Muscle of leg (tissue), 16 donors: ENCODE measurements around the gene DNAJC4. TPM values are rescaled to one million over a fixed set of nuclear protein-coding genes. Genes with fewer than 3 reads are reported as not detected.

Experiments
- DNase-seq: peaks from one replicate; pipeline ENCODE4 v3.0.0; 2013
- H3K27ac ChIP-seq: one replicate; pipeline ENCODE4 v1.5.1; 2013; ENCODE audit warnings: mild to moderate bottlenecking, low read length, control low read depth
- H3K27me3 ChIP-seq: one replicate; pipeline ENCODE4 v1.6.1; 2013; ENCODE audit warnings: low read length; ENCODE audit not compliant: control insufficient read depth, insufficient read depth
- H3K36me3 ChIP-seq: one replicate; pipeline ENCODE4 v1.6.1; 2013; ENCODE audit warnings: low read length; ENCODE audit not compliant: control insufficient read depth, insufficient read depth
- H3K4me1 ChIP-seq: one replicate; pipeline ENCODE4 v1.6.1; 2013; ENCODE audit warnings: low read length; ENCODE audit not compliant: control insufficient read depth, insufficient read depth
- H3K4me3 ChIP-seq: one replicate; pipeline ENCODE4 v1.5.1; 2013; ENCODE audit warnings: low read length, control low read depth
- H3K9me3 ChIP-seq: replicated peaks from 2 replicates; pipeline ENCODE4 v1.6.1; 2013; ENCODE audit warnings: low read depth, low read length; ENCODE audit not compliant: control insufficient read depth
- WGBS: methylation state at CpG from one replicate; pipeline ENCODE4 v1.1.5; 2013; ENCODE audit warnings: missing lambda C conversion rate; ENCODE audit not compliant: insufficient coverage; 5-methylcytosine and 5-hydroxymethylcytosine counted together
- long read RNA-seq, 11 donors: transcript quantifications; one replicate each; lab custom pipeline, GENCODE V29; 2026
- polyA plus RNA-seq, 8 donors: library from polyadenylated mRNA; unstranded; fragments of 120-200 nt; gene quantifications; one replicate each; pipeline versions ENCODE4 v1.2.1 to v1.2.3, GENCODE V29; 2013; ENCODE audit warnings: inconsistent platforms in 1 of 8, low replicate concordance in 1 of 8; ENCODE audit not compliant: insufficient read length in 8 of 8, insufficient read depth in 1 of 8
- total RNA-seq: library from RNA; stranded (reverse); fragments of 120-200 nt; gene quantifications from one replicate; pipeline ENCODE4 v1.2.4, GENCODE V29; 2013

DNAJC4 gene, protein sequence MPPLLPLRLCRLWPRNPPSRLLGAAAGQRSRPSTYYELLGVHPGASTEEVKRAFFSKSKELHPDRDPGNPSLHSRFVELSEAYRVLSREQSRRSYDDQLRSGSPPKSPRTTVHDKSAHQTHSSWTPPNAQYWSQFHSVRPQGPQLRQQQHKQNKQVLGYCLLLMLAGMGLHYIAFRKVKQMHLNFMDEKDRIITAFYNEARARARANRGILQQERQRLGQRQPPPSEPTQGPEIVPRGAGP
- total RNA-seq, result 13.6 TPM
- 10 to 100 TPM; 48.7 to 75.1 (median 53.1) TPM for polyA plus RNA-seq
- long read RNA-seq, donor 1, partial matches to known transcripts, result 0 of 6 reads
- long read RNA-seq, donor 1, other reads (novel, unspliced or antisense), result 5 of 6 reads
- long read RNA-seq, donor 2, partial matches to known transcripts, result 0 of 1 reads
- long read RNA-seq, donor 2, other reads (novel, unspliced or antisense), result 0 of 1 reads
- long read RNA-seq, donor 3, partial matches to known transcripts, result 6 of 9 reads
- long read RNA-seq, donor 3, other reads (novel, unspliced or antisense), result 0 of 9 reads
- long read RNA-seq, donor 4, partial matches to known transcripts, result 8 of 9 reads
- long read RNA-seq, donor 4, other reads (novel, unspliced or antisense), result 0 of 9 reads
- long read RNA-seq, donor 5, partial matches to known transcripts, result 46 of 51 reads
- long read RNA-seq, donor 5, other reads (novel, unspliced or antisense), result 5 of 51 reads
- long read RNA-seq, donor 6, partial matches to known transcripts, result 24 of 25 reads
- long read RNA-seq, donor 6, other reads (novel, unspliced or antisense), result 0 of 25 reads
- long read RNA-seq, donor 7, partial matches to known transcripts, result 15 of 15 reads
- long read RNA-seq, donor 7, other reads (novel, unspliced or antisense), result 0 of 15 reads
- long read RNA-seq, donor 8, partial matches to known transcripts, result 0 of 3 reads
- long read RNA-seq, donor 8, other reads (novel, unspliced or antisense), result 0 of 3 reads
- long read RNA-seq, donor 9, partial matches to known transcripts, result 11 of 13 reads
- long read RNA-seq, donor 9, other reads (novel, unspliced or antisense), result 0 of 13 reads
- long read RNA-seq, donor 10, partial matches to known transcripts, result 19 of 22 reads
- long read RNA-seq, donor 10, other reads (novel, unspliced or antisense), result 0 of 22 reads
- long read RNA-seq, donor 11, partial matches to known transcripts, result 15 of 18 reads
- long read RNA-seq, donor 11, other reads (novel, unspliced or antisense), result 0 of 18 reads

DNA sequence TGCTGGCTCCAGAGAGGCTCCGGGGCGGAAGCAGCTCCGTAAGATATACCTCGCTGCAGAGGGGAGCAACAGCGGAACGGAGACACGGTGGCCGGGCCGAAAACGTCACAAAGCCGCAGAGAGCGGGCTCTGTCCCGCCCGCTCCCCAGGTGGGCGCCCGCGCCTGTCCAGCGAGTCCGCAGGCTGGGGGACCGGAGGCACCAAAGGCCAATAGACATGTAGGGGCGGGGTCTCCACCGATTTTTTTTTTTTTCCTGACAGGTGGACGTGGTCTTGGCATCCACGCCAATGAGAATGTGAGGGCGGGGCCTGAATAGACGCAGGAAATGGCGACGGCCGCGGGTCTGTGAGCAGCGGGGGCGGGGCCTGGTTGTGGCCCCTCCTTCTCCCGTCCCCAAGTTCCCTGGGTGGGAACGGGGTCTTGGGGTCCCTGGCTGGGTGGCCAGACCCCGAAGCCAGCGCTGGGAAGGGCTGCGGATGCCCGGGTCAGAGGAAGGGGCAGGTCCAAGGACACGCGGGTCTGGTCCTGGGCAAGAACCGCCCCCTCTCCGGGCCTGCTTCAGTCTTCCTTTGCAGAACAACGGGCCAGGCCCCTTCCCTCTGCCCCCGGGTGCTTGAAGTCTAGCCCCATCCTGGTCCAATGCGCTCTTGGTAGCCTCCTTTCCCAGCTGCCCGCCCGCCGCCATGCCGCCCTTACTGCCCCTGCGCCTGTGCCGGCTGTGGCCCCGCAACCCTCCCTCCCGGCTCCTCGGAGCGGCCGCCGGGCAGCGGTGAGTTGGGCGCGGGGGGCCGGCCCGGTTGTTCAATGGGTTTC lies at the start of gene DNAJC4:
TSS of gene DNAJC4 (plus strand) at position 378 of the 814 bp plus-strand sequence. CDS start at position 685, 307 bp downstream.
- WGBS, result under 1% methylated on average over 49 of the region's 62 CpGs
- no peaks in the 10 kb centered on the region for H3K9me3 ChIP-seq
- H3K36me3 ChIP-seq, result peaks cover 3% of the 10 kb centered on the region
- DNase-seq, result peak; percentile 97
- peak within 1 kb of the TSS; percentile 70 for H3K4me3 ChIP-seq
- peak within 1 kb of the TSS; percentile 95 for H3K27ac ChIP-seq
- no peaks in the 10 kb centered on the region for H3K27me3 ChIP-seq
- H3K4me1 ChIP-seq, result peaks cover 60% of the 10 kb centered on the region

DNA sequence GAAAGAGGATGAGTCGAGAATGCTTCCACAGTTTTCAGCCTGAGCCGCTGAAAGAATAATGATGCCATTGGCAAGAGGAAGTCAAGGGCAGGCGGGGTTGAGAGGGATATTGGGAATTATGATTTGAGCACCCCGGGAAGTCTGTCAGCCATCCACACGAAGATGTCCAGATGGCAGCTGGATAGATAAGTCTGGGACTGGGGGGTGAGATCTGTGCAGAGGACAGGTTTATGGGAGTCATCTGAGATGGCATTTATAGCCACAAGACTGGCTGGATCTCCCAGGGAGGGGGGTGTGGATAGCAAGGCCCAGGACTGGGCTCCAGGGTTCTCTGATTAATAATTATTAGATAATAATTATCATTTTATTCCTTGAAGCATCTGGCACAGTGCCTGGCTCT lies 49.5 kb upstream of the DNAJC4 start:
- Histone ChIP-seq H3K27me3 (no peaks in the 10 kb centered on the region), H3K9me3 (no peaks in the 10 kb centered on the region), H3K4me3 (peak overlapping the region; percentile 40), H3K4me1 (peaks cover 38% of the 10 kb centered on the region), H3K36me3 (peaks cover 6% of the 10 kb centered on the region), H3K27ac (peak overlapping the region; percentile 96)
- 40% methylated on average over 5 of the region's 5 CpGs for WGBS
- peak; percentile 54 for DNase-seq

DNA sequence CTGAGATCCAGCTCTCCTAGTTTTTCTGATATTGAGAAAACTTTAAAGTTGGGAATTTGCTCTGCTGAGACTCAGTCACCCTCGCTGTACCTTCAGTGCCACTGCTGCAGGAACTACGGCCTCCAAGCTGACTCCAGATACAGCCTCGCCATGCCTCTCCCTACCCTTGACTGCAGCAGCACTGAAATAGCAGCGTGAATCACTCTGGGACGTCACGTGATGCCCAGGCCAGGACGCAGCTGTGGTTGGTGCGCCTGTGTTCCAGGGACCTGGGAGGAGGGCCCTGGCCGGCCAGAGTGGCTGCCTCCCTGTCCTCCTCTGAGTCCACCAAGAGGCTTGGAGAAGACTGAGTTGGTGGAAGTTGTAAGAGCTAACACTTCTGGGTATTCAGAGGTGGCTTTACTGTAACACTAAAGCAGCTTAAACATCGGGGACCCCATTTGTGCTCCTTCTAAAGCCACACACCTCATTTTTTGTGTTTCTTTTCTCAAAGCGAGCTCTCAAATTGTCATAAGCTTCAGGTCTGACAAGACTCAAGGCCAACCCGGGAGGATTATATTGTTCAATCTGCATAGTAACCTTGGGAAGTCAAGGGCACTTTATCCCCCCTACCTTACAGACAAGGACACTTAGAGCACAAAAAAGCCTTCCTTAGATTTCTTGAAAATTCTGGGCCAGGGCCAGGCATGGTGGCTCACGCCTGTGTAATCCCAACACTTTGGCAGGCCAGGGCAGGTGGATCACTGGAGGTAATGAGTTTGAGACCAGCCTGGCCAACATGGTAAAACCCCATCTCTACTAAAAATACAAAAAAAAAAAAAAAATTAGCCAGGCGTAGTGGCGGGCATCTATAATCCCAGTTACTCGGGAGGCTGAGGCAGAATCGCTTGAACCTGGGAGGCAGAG lies 48.6 kb upstream of the DNAJC4 start:
- peaks cover 38% of the 10 kb centered on the region for H3K4me1 ChIP-seq
- peaks cover 6% of the 10 kb centered on the region for H3K36me3 ChIP-seq
- peak overlapping the region; percentile 40 for H3K4me3 ChIP-seq
- WGBS, result 2% methylated on average over 7 of the region's 17 CpGs
- no peaks in the 10 kb centered on the region for H3K27me3 ChIP-seq
- peak overlapping the region; percentile 96 for H3K27ac ChIP-seq
- no peaks in the 10 kb centered on the region for H3K9me3 ChIP-seq
- DNase-seq, result peak; percentile 98

DNA sequence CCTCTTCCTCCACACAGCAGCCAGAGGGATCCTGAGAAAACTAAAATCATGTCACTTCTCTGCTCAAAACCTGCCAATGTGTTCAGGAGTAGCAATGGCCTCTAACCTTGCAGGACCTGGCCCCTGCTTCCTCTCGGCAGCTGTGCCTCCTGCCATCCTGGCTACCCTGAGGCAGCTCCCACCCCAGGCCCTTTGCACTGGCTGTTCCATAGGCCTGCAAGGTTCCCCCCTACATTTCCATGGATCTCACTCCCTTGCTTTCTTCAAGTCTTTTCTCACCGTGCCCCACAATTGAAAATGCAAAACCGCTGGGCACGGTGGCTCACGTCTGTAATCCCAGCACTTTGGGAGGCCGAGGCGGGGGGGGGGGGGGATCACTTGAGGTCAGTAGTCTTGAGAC lies 46.5 kb upstream of the DNAJC4 start:
- DNase-seq, result no peak
- no peak overlapping the region for H3K4me3 ChIP-seq
- no peaks in the 10 kb centered on the region for H3K9me3 ChIP-seq
- H3K27me3 ChIP-seq, result no peaks in the 10 kb centered on the region
- H3K36me3 ChIP-seq, result peaks cover 8% of the 10 kb centered on the region
- peak overlapping the region; percentile 97 for H3K27ac ChIP-seq
- peaks cover 38% of the 10 kb centered on the region for H3K4me1 ChIP-seq
- WGBS, result 69% methylated on average over 4 of the region's 7 CpGs

DNA sequence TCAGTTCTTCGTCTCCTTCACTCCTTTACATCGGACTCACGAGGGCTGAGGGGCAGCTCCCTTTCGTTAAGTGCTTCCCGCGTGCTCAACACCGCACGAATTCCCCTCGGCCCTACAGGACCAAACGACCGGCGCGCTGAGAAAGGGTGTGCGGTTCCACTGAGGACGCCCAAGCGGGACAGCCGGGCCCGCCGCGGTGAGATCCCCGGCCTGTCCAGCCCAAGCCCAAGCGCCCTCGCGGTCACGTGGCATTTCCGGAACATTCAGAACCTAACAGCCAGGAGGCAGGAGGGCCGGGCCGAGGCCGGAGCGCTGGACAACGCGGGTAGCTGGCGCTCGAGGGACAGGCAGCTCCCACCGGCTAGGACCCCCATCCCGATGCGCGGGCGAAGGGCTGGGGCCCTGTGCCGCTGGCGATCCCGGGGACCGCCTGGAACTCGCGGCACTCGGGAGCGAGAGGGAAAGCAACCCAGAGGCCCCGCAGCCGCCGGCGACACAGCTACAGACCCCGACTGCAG lies 45.1 kb upstream of the DNAJC4 start:
- peak; percentile 93 for DNase-seq
- H3K36me3 ChIP-seq, result peaks cover 6% of the 10 kb centered on the region
- peak overlapping the region; percentile 97 for H3K27ac ChIP-seq
- WGBS, result under 1% methylated on average over 47 of the region's 52 CpGs
- H3K4me3 ChIP-seq, result peak overlapping the region; percentile 52
- H3K9me3 ChIP-seq, result no peaks in the 10 kb centered on the region
- H3K4me1 ChIP-seq, result peaks cover 40% of the 10 kb centered on the region
- no peaks in the 10 kb centered on the region for H3K27me3 ChIP-seq

DNA sequence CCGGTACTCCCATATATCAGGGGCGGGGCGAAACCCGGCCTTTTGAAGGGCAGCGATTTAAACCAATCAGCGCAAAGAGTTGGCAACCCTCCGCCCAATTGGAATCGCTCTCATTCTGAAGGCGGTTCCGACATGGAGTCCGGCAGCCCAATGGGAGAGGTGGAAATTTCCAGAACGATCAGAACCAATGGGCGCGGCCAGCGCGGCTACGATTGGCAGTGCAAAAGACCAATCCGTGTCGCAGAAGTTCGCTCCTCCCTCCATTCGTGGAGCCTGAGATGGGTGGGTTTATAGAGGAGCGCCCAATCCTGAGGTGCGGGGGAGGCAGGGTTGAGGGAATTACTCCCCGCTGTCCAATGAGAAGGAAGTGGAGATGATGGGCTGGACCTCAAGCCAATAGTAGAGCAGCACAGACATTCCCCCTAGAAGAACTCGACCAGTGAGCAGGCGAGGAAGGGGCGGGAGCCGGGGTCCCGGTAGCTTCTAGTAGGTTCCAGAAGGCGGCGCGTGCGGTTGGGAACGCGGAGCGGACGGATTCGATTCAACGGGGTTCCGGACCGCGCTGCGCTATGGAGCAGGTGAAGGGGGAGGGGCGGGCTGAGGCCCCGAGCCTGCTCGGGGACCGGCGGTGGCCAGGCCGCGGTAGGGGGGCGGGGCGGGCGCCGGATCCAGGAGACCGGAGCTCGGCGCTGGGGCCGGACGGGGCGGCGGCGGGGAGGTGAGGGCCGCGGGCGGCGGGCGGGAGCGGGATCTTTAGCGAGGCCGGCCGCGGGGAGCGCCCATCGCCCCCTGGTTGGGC lies 44.5 kb upstream of the DNAJC4 start, which contains the start of gene STIP1:
TSS of gene STIP1 (plus strand) at position 479 of the 799 bp plus-strand sequence. CDS start at position 570, 91 bp downstream.
- Histone ChIP-seq H3K9me3 (no peaks in the 10 kb centered on the region), H3K4me1 (peaks cover 34% of the 10 kb centered on the region), H3K27me3 (no peaks in the 10 kb centered on the region), H3K36me3 (peaks cover 11% of the 10 kb centered on the region), H3K27ac (peak within 1 kb of the TSS; percentile 97), H3K4me3 (peak within 1 kb of the TSS; percentile 52)
- peak; percentile 100 for DNase-seq
- WGBS, result under 1% methylated on average over 67 of the region's 74 CpGs

DNA sequence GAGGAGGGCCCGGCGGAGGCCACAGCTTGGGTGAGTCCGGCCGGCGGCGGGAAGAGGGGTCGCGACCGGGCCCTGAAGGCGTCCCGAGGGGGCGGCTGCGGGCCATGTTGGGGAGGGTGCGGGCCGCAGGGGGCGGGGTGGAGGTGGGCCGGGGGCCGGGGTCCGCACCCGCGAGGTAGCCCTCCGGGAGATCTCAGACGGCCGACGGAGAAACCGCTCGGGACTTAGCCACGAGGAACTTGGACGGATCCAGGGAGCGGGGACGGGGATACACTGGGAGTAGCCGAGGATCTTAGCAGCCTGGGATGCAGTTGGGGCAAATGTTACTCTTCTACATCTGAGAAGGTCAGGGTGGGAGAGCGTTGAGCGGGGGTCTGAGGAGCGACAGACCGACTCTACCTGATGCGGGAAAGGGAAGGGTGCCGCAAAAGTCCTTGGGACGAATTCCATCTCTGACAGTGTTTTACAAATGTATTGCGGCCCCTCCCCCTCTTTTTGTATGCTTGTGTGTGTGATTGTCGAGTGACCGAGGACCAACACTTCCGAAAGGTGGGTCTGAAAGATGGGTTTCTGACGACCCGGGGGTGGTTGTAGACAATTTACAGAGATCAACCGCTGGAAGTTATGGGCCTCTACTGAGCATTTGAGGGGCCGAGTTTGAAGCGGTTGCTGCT lies 43.7 kb upstream of the DNAJC4 start:
- H3K36me3 ChIP-seq, result peaks cover 11% of the 10 kb centered on the region
- under 1% methylated on average over 43 of the region's 48 CpGs for WGBS
- DNase-seq, result peak; percentile 53
- H3K27ac ChIP-seq, result peak overlapping the region; percentile 83
- H3K4me3 ChIP-seq, result no peak overlapping the region
- H3K4me1 ChIP-seq, result peaks cover 27% of the 10 kb centered on the region
- H3K27me3 ChIP-seq, result no peaks in the 10 kb centered on the region
- H3K9me3 ChIP-seq, result no peaks in the 10 kb centered on the region
